ENCODE data around the gene KRT36. TPM values are rescaled to one million over a fixed set of nuclear protein-coding genes. Genes with fewer than 3 reads are reported as not detected.
A peak's percentile ranks its signal among the peaks of the same experiment; 100 is the strongest.

Gene KRT36
- total RNA-seq, 6 experiments from 2014 or later, result not detected

- H3K4me1 Mint-ChIP-seq (ENCODE audit: low read depth), result peaks cover 34% of the 10 kb centered on the region
- H3K9me3 Mint-ChIP-seq, result no peaks in the 10 kb centered on the region
- no peak overlapping the region for H3K27ac Mint-ChIP-seq
- TF ChIP-seq CTCF (IDR thresholded peaks at IDR 0.05), result no peak
- H3K36me3 Mint-ChIP-seq (ENCODE audit: low read depth), result no peaks in the 10 kb centered on the region
- no peaks in the 10 kb centered on the region; the same call in 1 of the 2 replicates for H3K27me3 Mint-ChIP-seq (ENCODE audit: insufficient read depth)
- no peak overlapping the region for H3K4me3 Mint-ChIP-seq
- no peak for DNase-seq
These were observed 14.7 kb upstream of the KRT36 start for GRCh38 chr17:41504246-41504977.

- Mint-ChIP-seq H3K27ac (no peak overlapping the region; the same call in 1 of the 2 replicates), H3K4me3 (no peak overlapping the region), H3K4me1 (ENCODE audit: low read depth) (peaks cover 43% of the 10 kb centered on the region), H3K27me3 (ENCODE audit: insufficient read depth) (no peaks in the 10 kb centered on the region; the same call in 1 of the 2 replicates), H3K36me3 (ENCODE audit: low read depth) (no peaks in the 10 kb centered on the region), H3K9me3 (no peaks in the 10 kb centered on the region)
- no peak for TF ChIP-seq CTCF (IDR thresholded peaks at IDR 0.05)
- DNase-seq, result no peak
These were observed 13.5 kb upstream of the KRT36 start for GRCh38 chr17:41503202-41503601.

GRCh38 chr17:41500131-41500911 lies 10.6 kb upstream of the KRT36 start:
- TF ChIP-seq CTCF (IDR thresholded peaks at IDR 0.05), result 0 out of 2 replicates have a peak, but pooled peaks have one; percentile 7

GRCh38 chr17:41499714-41500113 lies 10.0 kb upstream of the KRT36 start:
- H3K4me1 Mint-ChIP-seq (ENCODE audit: low read depth), result peaks cover 58% of the 10 kb centered on the region
- H3K27ac Mint-ChIP-seq, result peak overlapping the region; percentile 77
- no peak for DNase-seq
- no peaks in the 10 kb centered on the region for H3K36me3 Mint-ChIP-seq (ENCODE audit: low read depth)
- peak overlapping the region; percentile 2; the same call in 1 of the 2 replicates for H3K4me3 Mint-ChIP-seq
- TF ChIP-seq CTCF (IDR thresholded peaks at IDR 0.05), result no peak
- H3K9me3 Mint-ChIP-seq, result no peaks in the 10 kb centered on the region
- no peaks in the 10 kb centered on the region; the same call in 1 of the 2 replicates for H3K27me3 Mint-ChIP-seq (ENCODE audit: insufficient read depth)

More at GRCh38 chr17:41500131-41500911, 10.6 kb upstream of the KRT36 start:
- H3K36me3 Mint-ChIP-seq (ENCODE audit: low read depth), result no peaks in the 10 kb centered on the region
- H3K27ac Mint-ChIP-seq, result peak overlapping the region; percentile 77
- H3K9me3 Mint-ChIP-seq, result no peaks in the 10 kb centered on the region
- H3K27me3 Mint-ChIP-seq (ENCODE audit: insufficient read depth), result no peaks in the 10 kb centered on the region; the same call in 1 of the 2 replicates
- H3K4me1 Mint-ChIP-seq (ENCODE audit: low read depth), result peaks cover 56% of the 10 kb centered on the region
- H3K4me3 Mint-ChIP-seq, result peak overlapping the region; percentile 2; the same call in 1 of the 2 replicates
- peak; percentile 79 for DNase-seq

GRCh38 chr17:41498276-41498675 lies 8.6 kb upstream of the KRT36 start:
- H3K27me3 Mint-ChIP-seq (ENCODE audit: insufficient read depth), result no peaks in the 10 kb centered on the region; the same call in 1 of the 2 replicates
- TF ChIP-seq CTCF (IDR thresholded peaks at IDR 0.05), result no peak
- H3K27ac Mint-ChIP-seq, result peak overlapping the region; percentile 25; the same call in 1 of the 2 replicates
- H3K4me1 Mint-ChIP-seq (ENCODE audit: low read depth), result peaks cover 62% of the 10 kb centered on the region
- DNase-seq, result no peak
- H3K9me3 Mint-ChIP-seq, result no peaks in the 10 kb centered on the region
- H3K4me3 Mint-ChIP-seq, result no peak overlapping the region
- H3K36me3 Mint-ChIP-seq (ENCODE audit: low read depth), result no peaks in the 10 kb centered on the region

Measured in HFFc6 (cell line).